OCI-LY7 (cell line): ENCODE measurements around the gene C1orf21. TPM values are rescaled to one million over a fixed set of nuclear protein-coding genes. Genes with fewer than 3 reads are reported as not detected.

Experiments
- BruUV-seq: library from RNA; stranded (reverse); fragments of 400-500 nt; replicated peaks from 2 replicates; lab custom pipeline; 2021; lab: Mats Ljungman, UMichigan
- CTCF ChIA-PET: fragments of 300-600 bp; sonication (Branson Sonifier 250); formaldehyde crosslinking; loops from one replicate; lab custom pipeline; 2022; ENCODE audit warnings: antibody characterized with exemption; ENCODE audit not compliant: unreplicated experiment; lab: Charles Lee
- POLR2A ChIA-PET: fragments of 300-600 bp; sonication (Branson Sonifier 250); formaldehyde crosslinking; loops from one replicate; lab custom pipeline; 2022; ENCODE audit warnings: antibody characterized with exemption; lab: Charles Lee
- DNase-seq: peaks from one replicate; pipeline ENCODE4 v3.0.0-alpha.2; 2015; ENCODE audit warnings: low spot score
- H2AFZ ChIP-seq: fragments of 200-600 bp; sonication (generic), shearing (Covaris generic); 2 replicates; pipeline ENCODE4 v1.6.1; 2014; ENCODE audit warnings: mild to moderate bottlenecking, antibody characterized with exemption, low read length, moderate library complexity
- H3K27ac ChIP-seq: fragments of 200-600 bp; sonication (generic); 2 replicates; pipeline ENCODE4 v1.5.1; 2014; ENCODE audit warnings: mixed run types, low read depth, mild to moderate bottlenecking, moderate library complexity, low read length, inconsistent platforms; ENCODE audit not compliant: poor library complexity, severe bottlenecking
- H3K36me3 ChIP-seq: fragments of 200-600 bp; sonication (generic); 2 replicates; pipeline ENCODE4 v1.6.1; 2014; ENCODE audit warnings: mild to moderate bottlenecking, antibody characterized with exemption, low read length, moderate library complexity, mixed read lengths; ENCODE audit not compliant: insufficient read depth
- H3K4me1 ChIP-seq: fragments of 200-600 bp; sonication (generic); 2 replicates; pipeline ENCODE4 v1.5.1; 2014; ENCODE audit warnings: mild to moderate bottlenecking, low read length; ENCODE audit not compliant: insufficient read depth, poor library complexity, severe bottlenecking
- H3K4me2 ChIP-seq: fragments of 200-600 bp; sonication (generic); 2 replicates; pipeline ENCODE4 v1.6.1; 2014; ENCODE audit warnings: mild to moderate bottlenecking, low read length
- H3K4me3 ChIP-seq: fragments of 200-600 bp; sonication (generic); 2 replicates; pipeline ENCODE4 v1.5.1; 2014; ENCODE audit warnings: mild to moderate bottlenecking, low read depth, low read length; ENCODE audit not compliant: poor library complexity, severe bottlenecking
- H3K79me2 ChIP-seq: fragments of 200-600 bp; sonication (generic); 2 replicates; pipeline ENCODE4 v1.6.1; 2016; ENCODE audit warnings: low read depth, mild to moderate bottlenecking, low read length, moderate library complexity, mixed read lengths; ENCODE audit not compliant: insufficient read depth
- H3K9me2 ChIP-seq: fragments of 200-600 bp; sonication (generic); 2 replicates; pipeline ENCODE4 v1.6.1; 2016; ENCODE audit warnings: mild to moderate bottlenecking, low read length, mixed read lengths; ENCODE audit not compliant: insufficient read depth
- H3K9me3 ChIP-seq: fragments of 200-600 bp; sonication (generic); 2 replicates; pipeline ENCODE4 v1.6.1; 2014; ENCODE audit warnings: mild to moderate bottlenecking, mixed run types, low read length, mixed read lengths
- H4K20me1 ChIP-seq: fragments of 200-600 bp; sonication (generic); 2 replicates; pipeline ENCODE4 v1.6.1; 2014; ENCODE audit warnings: mild to moderate bottlenecking, antibody characterized with exemption, low read length, moderate library complexity, mixed read lengths; ENCODE audit not compliant: insufficient read depth
- CTCF ChIP-seq: fragments of 200-600 bp; sonication (generic); conservative IDR thresholded peaks from 2 replicates; pipeline ENCODE4 v1.5.1; 2014; ENCODE audit warnings: mild to moderate bottlenecking, antibody characterized with exemption, low read length, moderate library complexity, mixed read lengths
- EZH2phosphoT487 ChIP-seq: fragments of 200-600 bp; sonication (generic); IDR thresholded peaks from 2 replicates; pipeline ENCODE4 v1.6.1; 2018; ENCODE audit warnings: low read depth, borderline replicate concordance, mild to moderate bottlenecking, mixed run types, antibody characterized with exemption, low read length, moderate library complexity, mixed read lengths
- intact Hi-C: fragments of 100-400 bp; cut with micrococcal nuclease; formaldehyde crosslinking; loops from one replicate; pipeline ENCODE4 v1.10.0; 2022; ENCODE audit not compliant: unreplicated experiment
- total RNA-seq, 2 experiments: library from RNA; depleted of rRNA in 1 of 2; stranded (reverse); fragments of >200 nt in 1 of 2; shearing (Covaris generic) in 1 of 2; gene quantifications; 2 replicates each; pipeline ENCODE4 v1.2.3, GENCODE V29; 2014 to 2022

Gene C1orf21
- total RNA-seq, 2 experiments from 2014 or later = not detected

- DNase-seq = no peak
- Histone ChIP-seq H3K4me3 (no peak overlapping the region), H3K9me3 (no peaks in the 10 kb centered on the region), H3K4me1 (no peaks in the 10 kb centered on the region), H2AFZ (no peak overlapping the region), H3K79me2 (no peaks in the 10 kb centered on the region), H3K36me3 (no peaks in the 10 kb centered on the region), H3K9me2 (no peaks in the 10 kb centered on the region), H3K4me2 (no peak overlapping the region), H3K27ac (no peak overlapping the region), H4K20me1 (no peaks in the 10 kb centered on the region)
- intact Hi-C loops = no loop called here
- ChIA-PET POLR2A (no interaction called here), CTCF (no interaction called here)
- TF ChIP-seq EZH2phosphoT487 (no peak), CTCF (no peak)
- BruUV-seq = no TSS peak
Measured at GRCh38 chr1:184407816-184408510, 21.1 kb downstream of the C1orf21 start.

- no peaks in the 10 kb centered on the region for H3K9me2 ChIP-seq
- H4K20me1 ChIP-seq = no peaks in the 10 kb centered on the region
- no peaks in the 10 kb centered on the region for H3K36me3 ChIP-seq
- H3K4me1 ChIP-seq = no peaks in the 10 kb centered on the region
- no peak for DNase-seq
- H3K4me3 ChIP-seq = no peak overlapping the region
- no TSS peak for BruUV-seq
- H3K27ac ChIP-seq = no peak overlapping the region
- no peak overlapping the region for H3K4me2 ChIP-seq
- ChIA-PET POLR2A (interaction anchor here (0.6 kb wide), 1 partner anchor 315 kb away, joined by 4 read pairs; no protein-coding TSS in a partner anchor), CTCF (no interaction called here)
- H3K9me3 ChIP-seq = no peaks in the 10 kb centered on the region
- H3K79me2 ChIP-seq = no peaks in the 10 kb centered on the region
- intact Hi-C loops = no loop called here
- TF ChIP-seq CTCF (no peak), EZH2phosphoT487 (no peak)
- H2AFZ ChIP-seq = no peak overlapping the region
Measured at GRCh38 chr1:184408580-184408979, 21.8 kb downstream of the C1orf21 start.

- H3K4me1 ChIP-seq = no peaks in the 10 kb centered on the region
- DNase-seq = no peak
- no peaks in the 10 kb centered on the region for H3K36me3 ChIP-seq
- no peak overlapping the region for H3K27ac ChIP-seq
- H4K20me1 ChIP-seq = no peaks in the 10 kb centered on the region
- H2AFZ ChIP-seq = no peak overlapping the region
- POLR2A ChIA-PET = interaction anchor here (0.6 kb wide), 1 partner anchor 315 kb away, joined by 4 read pairs; no protein-coding TSS in a partner anchor
- CTCF ChIA-PET = no interaction called here
- no peaks in the 10 kb centered on the region for H3K79me2 ChIP-seq
- TF ChIP-seq CTCF (no peak), EZH2phosphoT487 (no peak)
- H3K9me3 ChIP-seq = no peaks in the 10 kb centered on the region
- H3K4me3 ChIP-seq = no peak overlapping the region
- H3K4me2 ChIP-seq = no peak overlapping the region
- BruUV-seq = no TSS peak
- no peaks in the 10 kb centered on the region for H3K9me2 ChIP-seq
- intact Hi-C loops = no loop called here
Measured at GRCh38 chr1:184409011-184409410, 22.2 kb downstream of the C1orf21 start.
